GM18858 (cell line): ENCODE data around the gene GABRB1.
A peak's percentile ranks its signal among the peaks of the same experiment; 100 is the strongest.

Experiments used
- ATAC-seq: cut with Tn5 transposase; IDR thresholded peaks from one replicate; pipeline ENCODE4 v1.9.1; 2021; ENCODE audit not compliant: unreplicated experiment

Gene GABRB1

DNA sequence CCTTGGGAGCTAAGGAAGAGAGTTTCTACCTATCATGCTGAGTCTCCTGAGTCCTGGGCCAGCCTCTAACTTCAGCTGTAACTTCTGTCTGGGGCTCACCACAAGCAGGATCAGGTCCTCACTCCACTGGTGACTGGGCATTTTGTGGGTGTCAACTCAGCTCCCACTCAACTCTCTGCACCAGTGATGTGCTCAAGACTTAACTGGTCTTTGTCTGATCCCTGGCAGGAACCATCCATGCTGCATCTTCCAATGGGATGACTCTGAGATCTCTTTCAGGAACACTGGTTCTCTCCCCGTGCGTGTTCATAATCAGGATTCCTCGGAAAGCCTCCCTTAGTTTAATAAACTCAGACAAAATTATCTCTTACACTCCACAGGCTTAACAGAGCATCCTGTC, 349.8 kb downstream of the GABRB1 start:
- ATAC-seq = no peak

DNA sequence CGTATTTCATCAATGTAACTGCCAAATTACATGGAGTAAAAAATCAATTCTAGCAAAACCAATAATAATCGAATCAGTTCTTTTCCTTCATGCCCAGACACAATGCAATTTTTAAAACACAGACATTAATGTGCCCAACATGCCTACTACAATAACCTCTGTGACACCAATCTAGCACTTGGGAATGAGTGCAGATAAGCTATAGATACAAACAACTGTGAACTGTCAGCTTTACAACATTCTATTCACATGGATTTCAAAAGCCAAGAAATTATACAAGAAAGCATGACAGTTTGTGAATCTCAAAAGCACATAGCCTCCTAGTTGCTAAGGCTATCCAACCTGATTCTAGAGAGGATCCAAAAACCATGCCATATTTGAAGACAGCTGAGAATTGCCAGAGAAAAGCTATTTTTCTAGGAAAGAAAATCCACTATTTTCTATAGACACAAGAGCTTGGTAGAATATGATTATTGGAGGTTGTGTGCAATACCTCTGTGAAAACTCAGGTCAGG, 351.5 kb downstream of the GABRB1 start:
- no peak for ATAC-seq

DNA sequence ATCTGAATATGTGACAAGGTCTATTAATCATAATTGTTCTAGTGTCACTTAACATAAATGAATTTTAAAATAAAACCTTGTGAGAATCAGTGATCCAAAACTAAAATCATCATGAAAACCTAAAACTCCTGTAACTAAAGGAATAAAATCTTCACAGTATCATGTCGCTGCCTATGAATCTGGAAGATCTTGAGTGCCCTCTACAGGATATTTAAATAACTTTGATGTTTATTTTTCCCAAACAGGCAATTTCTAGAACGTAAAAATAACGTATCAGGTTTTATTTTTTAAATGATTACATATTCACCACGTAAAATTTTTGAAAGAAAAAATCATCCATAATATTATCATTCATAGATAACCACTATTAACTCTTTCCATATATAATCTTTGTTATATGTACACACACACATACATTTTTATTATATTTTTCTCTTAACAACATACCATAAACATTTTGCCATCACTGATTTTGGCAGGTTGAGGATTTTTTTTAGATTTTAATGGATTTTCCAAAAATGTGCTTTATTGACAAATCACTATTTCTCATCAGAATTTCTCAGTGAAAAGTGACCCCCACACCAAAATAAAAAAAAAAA, 352.6 kb downstream of the GABRB1 start:
- ATAC-seq = peak; percentile 50

DNA sequence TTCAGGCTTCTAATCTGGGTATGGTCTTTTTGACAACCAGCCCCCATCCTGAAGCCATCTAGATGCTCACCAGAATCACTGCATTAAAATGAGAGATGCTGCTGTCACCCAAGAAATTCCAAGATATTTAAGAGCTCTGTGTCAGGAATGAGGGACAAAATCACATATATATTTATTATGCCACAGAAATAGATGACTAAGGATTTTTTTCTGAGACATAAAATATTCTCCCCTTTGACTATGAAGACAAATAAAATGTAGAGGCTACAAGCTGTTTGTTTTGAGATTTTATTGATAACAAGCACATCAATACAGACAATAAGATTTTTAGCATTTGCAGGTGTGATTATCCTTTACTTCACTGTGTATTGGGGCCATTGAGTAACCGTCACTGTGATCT, 354.8 kb downstream of the GABRB1 start:
- no peak for ATAC-seq

DNA sequence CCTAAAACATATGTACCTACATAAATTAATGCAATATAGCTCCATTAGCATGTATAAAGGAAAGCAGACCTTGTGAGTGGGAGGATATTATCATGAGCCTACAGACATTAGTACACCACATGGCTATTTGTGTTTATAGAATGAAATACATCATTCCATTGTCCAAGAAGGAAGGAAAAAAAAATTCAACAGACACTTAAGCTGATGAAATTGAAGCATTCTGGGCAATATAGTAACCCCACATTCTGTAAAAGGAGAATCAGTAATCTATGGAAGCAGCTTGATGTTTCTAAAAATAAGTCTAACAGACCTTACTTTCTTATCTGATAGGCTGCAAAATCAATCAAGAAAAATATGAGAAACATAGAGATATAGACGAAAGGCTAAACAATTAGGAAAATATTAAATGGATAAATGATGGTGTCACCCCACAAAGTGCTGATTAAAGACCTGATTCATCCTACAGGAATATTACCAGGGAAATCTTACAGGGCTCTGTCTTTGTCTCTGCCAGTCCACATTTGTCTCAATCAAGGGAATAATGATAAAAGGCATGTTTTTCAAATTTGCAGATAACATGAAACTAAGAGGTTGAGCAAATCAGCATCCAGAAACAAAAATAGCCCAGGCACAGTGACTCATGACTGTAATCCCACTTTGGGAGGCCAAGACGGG, 355.3 kb downstream of the GABRB1 start:
- no peak for ATAC-seq

DNA sequence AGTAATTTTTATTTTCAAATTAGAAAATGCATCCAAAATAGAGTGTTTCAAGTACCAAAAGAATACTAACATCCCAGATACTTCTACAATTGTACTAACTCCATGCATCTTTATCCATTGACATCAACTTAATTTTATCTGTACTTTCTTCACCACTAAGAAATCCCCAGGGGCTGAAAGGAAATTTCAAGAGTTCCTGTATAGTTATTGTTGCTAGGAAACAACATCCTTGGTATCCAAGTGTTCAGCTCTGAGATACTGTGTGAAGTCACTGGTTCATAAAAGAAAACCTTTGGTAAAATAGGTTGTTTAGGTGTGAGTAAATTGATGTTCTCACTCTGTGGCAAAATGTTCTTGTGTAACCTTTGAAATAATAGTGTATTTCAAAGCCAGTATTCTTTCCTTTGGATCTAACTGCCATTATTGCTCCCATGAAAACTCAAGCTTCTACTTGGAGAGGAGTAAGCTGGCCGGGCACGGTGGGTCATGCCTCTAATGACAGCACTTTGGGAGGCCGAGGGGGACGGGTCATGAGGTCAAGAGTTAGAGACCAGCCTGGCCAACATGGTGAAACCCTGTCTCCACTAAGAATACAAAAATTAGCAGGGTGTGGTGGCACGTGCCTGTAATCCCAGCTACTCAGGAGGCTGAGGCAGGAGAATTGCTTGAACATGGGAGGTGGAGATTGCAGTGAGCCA, 359.2 kb downstream of the GABRB1 start:
- no peak for ATAC-seq

DNA sequence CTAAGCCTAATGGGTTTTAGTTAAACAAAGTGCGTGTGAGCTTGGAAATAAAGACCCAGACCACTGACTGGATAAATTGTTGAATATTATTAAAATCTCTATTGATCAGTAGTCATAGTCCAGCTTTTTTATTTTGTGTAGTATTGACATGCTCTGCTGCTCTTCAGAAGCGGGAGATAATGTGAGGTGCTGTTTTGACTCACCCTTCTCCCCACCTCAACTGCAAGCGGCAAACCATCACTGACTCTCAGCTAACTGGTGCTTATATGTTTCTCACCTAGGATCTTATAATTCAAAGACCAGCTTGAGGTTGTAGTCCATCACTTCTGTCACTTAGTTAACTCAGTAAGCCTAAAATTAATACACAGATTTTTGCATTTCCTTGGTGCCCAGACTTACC, 359.9 kb downstream of the GABRB1 start:
- peak; percentile 82 for ATAC-seq

DNA sequence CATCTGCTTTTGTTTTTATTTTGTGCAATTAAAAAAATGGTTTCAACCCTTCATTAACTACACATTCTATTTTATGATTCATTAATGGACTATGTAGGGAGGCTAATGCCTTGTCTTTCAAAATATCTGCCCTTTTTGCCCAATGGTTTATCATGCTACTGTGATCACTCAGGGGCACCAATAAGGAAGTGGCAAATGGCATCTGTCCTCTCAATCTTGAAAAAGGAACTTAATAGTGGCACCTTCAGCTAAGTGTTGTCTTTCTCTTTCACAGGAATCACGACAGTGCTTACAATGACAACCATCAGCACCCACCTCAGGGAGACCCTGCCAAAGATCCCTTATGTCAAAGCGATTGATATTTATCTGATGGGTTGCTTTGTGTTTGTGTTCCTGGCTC, 375.0 kb downstream of the GABRB1 start:
- no peak for ATAC-seq

DNA sequence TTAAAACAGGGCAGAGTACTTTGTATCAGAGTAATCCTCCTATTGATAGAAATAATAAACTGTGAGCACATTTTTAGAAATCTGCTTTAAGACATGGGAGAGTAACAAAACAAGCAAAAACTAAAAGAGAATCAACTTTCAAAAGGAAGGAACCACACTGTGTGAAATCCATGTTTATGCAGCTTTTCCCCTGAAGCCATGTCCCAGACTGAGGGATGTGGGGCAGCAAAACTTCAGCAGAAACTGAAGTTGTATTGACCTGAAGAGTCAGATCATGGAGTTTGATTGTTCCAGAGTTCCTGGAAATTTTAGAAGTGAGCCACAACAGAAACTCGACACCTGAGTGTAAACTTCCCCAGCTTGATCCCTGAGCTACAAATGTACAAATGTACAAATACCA, 378.9 kb downstream of the GABRB1 start:
- no peak for ATAC-seq

DNA sequence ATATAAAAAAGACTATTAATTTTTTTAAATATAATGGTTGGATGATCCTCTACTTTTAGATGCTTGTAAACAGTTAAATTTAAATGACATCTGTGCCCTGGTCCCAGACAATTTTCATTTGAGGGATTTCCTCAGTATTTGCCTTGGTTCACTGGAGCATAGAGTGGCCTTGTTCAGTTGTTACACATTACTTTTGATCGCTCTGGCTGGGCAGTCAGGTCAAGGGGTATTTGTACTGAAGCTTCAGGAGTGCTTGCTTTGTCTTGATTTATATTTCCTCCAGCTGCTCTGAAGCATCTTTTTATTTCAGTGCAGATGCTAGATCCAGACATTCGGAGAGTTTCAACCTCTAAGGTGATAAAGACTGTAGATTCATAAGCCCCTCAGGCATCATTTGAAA, 382.2 kb downstream of the GABRB1 start:
- ATAC-seq = no peak

DNA sequence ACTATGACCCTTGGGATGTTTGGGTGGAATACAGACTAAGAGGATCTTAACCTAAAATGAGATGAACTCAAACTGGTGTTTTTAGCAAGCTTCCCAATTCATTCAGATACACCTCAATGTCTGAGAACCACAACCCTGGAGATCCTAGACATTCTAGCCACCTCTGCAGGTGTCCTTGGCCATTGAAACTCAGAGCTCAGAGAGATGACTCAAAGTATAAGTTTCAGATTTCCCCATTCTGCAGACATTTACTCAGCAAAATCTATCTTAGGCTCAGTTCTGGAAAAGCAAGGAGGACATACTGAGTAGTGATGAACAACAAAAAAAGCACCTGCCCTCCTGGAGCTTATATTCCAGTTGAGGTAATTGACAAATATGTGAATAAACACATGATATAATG, 384.4 kb downstream of the GABRB1 start:
- ATAC-seq = peak; percentile 87

DNA sequence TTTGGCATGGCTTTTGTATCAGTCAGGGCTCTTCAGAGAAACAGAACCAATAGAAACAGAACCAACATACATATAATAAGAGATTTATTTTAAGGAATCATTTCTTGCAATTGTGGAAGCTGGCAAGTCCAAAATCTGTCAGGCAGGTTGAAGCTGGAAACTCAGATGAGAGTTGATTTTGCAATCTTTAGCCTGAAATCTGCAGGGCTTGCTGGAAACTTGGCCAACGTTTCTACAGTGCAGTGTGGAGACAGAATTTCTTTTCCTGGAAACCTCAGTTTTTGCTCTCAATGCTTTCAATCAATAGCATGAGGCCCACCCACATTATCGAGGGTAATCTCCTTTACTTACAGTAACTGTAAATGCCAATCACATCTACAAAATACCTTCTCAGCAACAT, 386.8 kb downstream of the GABRB1 start:
- ATAC-seq = no peak

DNA sequence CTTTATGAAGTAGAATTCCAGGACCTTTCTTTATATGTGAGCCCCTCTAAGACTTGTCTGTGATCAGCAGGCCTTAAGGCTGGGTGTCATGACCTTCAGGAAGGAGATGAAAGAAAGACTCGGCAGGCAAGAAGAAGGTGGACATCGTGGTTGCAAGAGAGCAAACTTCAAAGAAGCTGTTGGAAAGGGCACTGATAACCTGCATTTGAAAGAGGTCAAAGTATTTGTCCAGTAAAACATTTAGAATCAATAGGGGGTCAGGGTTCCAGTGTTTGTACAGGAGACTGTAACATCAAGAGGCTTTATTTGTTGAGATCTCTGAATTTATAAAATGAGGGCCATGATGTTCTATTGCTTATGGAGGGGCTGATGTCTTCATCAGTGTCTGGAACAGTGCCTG, 387.9 kb downstream of the GABRB1 start:
- ATAC-seq = no peak

DNA sequence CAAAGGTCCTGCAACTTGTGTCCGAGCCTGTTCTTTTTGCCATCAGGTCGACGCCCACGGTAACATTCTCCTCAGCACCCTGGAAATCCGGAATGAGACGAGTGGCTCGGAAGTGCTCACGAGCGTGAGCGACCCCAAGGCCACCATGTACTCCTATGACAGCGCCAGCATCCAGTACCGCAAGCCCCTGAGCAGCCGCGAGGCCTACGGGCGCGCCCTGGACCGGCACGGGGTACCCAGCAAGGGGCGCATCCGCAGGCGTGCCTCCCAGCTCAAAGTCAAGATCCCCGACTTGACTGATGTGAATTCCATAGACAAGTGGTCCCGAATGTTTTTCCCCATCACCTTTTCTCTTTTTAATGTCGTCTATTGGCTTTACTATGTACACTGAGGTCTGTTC, 394.3 kb downstream of the GABRB1 start:
- ATAC-seq = no peak

DNA sequence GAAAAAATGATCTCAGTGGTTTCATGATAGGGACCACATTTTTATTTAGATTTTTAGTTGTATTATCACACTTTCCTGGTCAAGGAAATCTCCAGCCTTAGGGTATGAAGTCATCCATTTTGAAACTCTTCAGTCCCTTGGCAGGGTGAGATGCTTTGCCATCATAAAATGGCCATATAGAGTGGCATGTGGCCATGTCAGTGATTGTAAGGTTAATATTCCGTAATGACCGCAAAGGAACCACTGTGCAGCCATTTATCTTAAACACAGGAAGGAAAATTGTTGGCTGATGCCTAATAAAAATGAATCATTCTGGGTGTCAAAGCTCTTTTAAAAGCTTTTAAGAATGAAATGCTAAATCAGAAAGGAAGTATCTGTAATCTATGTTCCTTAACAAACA, 396.6 kb downstream of the GABRB1 start:
- no peak for ATAC-seq

DNA sequence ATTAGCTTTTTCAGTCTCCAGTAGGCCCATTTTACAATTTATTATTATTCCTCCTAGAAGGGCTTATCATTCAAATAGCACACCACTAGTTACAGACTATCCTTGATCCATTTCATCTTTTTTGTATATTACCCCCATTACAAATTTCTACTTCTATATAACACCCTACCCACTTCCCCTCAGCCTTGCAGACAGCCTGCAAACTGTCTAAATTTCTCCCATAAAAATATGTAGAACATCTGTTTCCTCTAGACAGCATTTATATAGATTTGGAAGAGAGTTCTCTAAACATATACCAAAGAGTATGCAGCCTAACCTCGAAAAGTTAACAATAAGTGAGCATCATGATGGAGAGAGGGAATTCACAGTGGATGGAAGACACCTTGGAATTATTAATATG, 401.4 kb downstream of the GABRB1 start:
- ATAC-seq = no peak

DNA sequence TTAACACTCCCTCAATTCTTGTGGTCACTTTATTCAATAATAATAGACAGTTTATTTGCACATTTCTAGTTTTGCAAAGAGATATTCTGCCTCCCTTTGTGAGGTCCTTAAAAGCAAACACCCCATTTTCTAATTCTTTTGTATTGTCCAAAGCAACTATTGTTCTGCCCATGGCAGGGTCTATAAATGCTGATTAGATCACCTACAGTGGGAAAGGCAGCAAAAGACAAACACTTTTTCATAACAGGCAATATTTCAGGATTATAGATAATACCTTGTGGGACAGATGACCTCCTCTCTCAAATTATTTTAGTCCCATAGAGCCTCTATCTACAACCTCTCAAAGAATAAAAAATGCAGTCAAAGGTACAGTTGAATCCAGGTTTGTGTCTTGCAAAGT, 403.6 kb downstream of the GABRB1 start:
- ATAC-seq = no peak

DNA sequence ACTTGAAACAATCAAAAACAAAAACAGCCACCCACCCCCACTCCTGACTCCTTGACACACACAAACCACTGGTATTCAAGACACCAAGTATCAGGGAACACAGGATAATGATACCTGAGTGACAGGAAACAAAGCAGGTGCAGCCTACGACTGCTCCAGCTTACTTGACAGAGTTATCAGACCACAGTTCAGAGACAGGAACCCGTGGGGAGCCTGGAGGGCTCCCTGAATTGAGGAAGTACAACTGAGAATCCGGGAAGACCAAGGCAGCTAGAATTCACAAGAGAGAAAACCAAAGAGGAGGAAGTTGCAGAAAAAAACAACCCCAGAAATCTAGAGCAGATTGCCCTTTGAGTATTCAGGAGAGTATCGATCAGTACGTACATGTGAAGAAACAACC, 411.6 kb downstream of the GABRB1 start:
- peak; percentile 82 for ATAC-seq

DNA sequence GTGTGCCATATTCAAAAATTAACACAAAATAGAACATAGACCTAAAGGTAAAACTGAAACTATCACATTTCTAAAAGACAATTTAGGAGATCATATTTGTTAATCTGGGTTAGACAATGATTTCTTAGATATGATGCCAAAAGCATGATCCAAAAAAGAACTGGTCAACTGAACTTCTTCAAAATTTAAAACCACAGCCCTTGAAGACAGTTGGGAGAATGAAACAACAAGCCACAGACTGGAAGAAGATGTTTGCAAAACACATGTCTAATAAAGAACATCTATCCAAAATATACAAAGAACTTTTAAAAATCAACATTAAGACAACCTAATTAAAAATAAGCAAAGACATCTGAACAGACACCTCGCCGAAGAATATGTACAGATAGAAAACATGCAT, 412.7 kb downstream of the GABRB1 start:
- no peak for ATAC-seq

DNA sequence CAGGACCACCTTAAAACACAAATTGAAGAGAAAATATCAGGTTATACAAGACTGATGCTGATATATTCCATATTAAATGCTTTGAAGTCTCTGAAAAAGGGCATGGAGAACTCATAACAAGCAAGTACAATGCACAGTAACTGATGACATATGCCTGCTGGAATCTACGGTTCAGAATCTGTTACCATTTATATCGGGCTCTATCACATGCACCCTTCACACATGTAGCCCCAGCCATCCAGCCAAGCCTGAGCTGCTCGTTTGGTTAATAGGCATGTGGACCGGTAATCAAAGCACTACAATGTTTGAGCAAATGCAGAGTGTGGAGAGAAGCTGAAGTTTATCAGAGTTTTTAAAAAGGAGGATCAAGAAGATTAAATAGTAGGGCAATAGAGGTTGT, 420.3 kb downstream of the GABRB1 start:
- no peak for ATAC-seq

DNA sequence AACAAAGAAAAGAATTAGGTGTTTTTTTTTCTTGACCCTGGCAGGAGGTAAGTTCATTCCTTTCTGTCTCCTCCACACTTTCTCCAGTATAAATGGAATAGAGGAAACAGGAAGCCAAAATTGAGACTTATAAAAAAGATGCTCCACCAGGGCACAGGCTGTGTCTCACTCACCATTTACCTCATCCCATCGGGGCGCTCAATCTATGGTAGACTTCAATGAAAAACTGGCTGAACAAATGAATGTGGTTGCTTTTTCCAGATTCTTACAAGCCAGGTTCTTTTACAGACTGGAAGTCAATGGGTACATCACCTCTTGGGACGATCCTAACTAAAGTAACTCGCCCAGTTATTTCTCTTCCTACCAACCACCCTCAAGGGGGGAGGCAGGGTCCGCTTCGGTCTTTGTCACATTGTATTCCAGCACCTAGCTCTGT, 431.4 kb downstream of the GABRB1 start:
- peak; percentile 11 for ATAC-seq

DNA sequence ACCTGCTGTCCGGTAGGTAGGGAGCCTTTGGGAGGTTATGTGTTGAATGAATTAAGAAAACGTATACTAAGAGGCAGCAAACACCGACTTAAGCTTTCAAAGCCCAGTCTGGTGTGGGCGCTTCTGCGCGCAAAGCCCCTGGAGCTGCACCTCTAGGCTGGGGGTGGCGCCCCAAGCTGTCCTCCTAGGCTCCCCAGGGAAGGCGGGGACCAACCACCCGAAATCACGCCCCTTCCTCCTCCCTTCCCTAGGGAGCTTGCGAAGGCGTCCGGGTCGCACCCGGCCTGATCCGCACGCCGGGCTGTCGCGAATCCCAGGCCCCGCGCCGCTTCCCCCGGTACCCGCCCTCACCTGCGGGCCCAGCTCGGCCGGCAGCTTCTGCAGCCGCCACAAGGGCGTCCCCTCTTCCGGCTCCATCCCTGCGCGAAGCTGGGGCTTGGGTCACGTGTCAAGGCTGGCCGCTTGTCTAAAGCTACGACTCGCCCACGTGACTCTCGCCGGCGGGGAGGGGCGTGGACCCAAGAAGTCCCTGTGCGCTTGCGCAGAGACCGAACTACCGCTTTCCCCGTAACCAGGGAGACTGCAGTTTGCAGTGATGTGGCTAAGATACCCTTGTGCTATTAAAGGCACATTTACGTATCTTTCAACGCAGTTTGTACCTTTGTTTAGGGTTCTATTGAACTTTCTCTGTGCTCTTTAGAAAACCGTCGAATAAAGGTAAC, 432.0 kb downstream of the GABRB1 start, which contains the start of gene COMMD8:
Gene COMMD8 (minus strand): TSS at position 468 of the 722 bp plus-strand sequence. CDS start 51 bp downstream, at position 417.
- ATAC-seq = peak; percentile 83
